Measurements from ENCODE around the gene ERCC1.
"Not testable (repeated sequence)": the region's sequence is repeated elsewhere in the genome, so short reads cannot be mapped to it uniquely, and the experiment has no call there.

The ERCC1 gene

DNA sequence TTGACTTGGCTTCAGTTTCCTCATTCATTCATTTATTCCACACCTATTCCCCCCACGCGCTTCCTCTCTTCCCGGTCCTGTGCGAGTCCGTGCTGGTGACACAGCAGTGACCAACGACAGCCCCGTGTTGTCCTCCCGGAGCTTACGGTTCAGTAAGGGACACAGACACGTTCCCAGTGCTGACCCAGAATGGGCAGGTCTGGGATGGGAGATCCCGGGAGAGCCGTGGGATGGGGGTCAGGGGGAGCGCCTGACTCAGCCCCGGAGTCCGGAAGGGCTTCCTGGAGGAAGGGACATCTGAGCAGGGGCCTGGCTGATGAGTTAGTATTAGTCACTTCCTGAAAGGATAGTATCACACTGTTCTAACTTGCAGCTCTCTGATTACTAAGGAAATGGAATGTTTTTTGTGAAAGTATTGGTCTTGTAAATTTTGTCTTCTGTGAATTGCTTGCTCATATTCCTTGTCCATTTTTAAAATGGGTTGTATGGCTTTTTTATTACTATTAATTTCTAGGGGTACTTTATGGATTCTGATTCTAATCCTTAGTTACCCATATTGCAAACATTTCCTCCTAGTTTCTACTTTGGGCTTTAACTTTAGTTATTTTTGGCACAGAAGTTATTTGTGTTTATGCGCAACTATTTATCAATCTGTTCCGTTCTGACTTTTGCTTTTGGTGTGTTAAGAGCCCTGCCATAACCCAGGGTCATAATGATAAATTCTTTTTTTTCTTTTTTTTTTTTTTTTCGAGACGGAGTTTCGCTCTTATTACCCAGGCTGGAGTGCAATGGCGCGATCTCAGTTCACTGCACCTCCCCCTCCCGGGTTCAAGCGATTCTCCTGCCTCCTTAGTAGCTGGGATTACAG is 708 bp upstream of the ERCC1 start:
- DNase-seq = no peak

- no peak for DNase-seq
Observed at GRCh38 chr19:45423033-45423588, 606 bp downstream of the ERCC1 start.

- no peak for DNase-seq
Observed at GRCh38 chr19:45421947-45422498, 1.7 kb downstream of the ERCC1 start.

DNA sequence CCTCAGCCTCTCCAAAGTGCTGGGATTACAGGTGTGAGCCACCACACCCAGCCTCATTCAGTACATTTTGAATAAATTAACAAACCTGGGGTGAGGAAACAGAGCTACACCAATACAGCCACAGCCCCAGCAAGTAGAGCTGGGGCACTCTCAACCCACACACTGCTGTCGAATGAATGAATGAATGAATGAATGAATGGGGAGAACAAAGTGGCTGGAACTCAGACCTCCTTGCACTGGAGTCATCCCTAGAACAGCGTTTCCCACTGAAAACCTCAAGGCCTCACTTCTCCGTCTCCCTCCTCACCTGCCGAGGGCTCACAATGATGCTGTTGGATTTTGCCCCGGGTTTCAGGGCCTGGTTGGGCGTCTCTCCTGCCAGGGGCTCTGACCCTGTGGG is 2.8 kb downstream of the ERCC1 start:
- DNase-seq = no peak

GRCh38 chr19:45420356-45420755 is 3.4 kb downstream of the ERCC1 start:
- DNase-seq = no peak

GRCh38 chr19:45419895-45420294 is 3.8 kb downstream of the ERCC1 start:
- no peak for DNase-seq

GRCh38 chr19:45419396-45419795 is 4.3 kb downstream of the ERCC1 start:
- DNase-seq = no peak

DNA sequence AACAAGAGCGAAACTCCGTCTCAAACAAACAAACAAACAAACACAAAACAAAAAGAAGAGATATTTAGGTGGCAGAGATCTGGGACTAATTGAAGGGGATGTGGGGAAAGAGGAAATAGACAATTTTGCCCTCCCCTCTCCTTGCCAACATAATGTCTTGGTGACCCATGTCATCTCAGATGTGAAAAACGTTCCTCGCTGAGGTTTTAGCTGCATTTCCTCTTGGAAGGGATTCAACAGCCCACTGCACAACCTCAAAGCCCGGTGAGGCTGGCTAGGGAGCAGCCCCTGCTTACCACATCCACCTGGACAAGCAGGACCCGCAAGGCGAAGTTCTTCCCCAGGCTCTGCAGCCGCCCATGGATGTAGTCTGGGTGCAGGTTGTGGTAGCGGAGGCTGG is 4.9 kb downstream of the ERCC1 start:
- no peak for DNase-seq

GRCh38 chr19:45417151-45417550 is 6.6 kb downstream of the ERCC1 start:
- DNase-seq = no peak

DNA sequence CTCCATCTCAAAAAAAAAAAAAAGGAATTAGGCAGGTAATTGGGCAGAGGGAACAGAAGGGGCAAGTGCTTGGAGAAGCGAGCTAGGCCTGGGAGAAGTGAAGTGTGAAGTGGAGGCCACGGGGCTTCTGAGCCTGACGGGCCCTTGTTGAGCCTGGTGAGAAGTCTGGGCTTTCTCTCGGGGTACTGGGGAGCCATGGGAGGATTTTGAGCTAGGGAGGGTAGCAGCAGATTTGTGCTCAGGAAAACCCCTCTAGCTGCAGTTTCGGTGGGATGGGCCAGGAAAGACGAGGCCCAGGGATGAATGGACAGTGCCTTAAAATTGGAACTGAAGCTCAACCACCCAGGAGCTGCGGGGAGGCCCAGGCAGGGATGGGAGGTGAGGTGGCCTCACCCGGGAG is 9.2 kb downstream of the ERCC1 start:
- DNase-seq = no peak

GRCh38 chr19:45413497-45413896 is 10.2 kb downstream of the ERCC1 start:
- DNase-seq = no peak

GRCh38 chr19:45410330-45410729 is 13.4 kb downstream of the ERCC1 start:
- not testable (repeated sequence) for DNase-seq

DNA sequence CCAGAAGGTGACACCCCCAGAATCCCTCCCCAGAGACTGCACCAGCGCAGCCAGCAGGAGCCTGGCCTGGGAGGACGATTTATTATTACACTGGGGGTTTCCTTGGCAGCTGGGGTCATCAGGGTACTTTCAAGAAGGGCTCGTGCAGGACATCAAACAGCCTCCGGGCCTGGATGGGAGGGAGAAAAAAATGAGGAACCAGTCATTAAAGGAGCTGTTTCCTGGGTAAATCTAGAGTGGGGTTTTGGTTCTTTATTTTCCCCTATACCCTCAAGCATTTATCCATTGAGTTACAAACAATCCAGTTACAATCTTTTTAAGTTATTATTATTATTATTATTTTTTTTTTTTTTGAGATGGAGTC is 14.2 kb downstream of the ERCC1 start:
- DNase-seq = no peak

DNA sequence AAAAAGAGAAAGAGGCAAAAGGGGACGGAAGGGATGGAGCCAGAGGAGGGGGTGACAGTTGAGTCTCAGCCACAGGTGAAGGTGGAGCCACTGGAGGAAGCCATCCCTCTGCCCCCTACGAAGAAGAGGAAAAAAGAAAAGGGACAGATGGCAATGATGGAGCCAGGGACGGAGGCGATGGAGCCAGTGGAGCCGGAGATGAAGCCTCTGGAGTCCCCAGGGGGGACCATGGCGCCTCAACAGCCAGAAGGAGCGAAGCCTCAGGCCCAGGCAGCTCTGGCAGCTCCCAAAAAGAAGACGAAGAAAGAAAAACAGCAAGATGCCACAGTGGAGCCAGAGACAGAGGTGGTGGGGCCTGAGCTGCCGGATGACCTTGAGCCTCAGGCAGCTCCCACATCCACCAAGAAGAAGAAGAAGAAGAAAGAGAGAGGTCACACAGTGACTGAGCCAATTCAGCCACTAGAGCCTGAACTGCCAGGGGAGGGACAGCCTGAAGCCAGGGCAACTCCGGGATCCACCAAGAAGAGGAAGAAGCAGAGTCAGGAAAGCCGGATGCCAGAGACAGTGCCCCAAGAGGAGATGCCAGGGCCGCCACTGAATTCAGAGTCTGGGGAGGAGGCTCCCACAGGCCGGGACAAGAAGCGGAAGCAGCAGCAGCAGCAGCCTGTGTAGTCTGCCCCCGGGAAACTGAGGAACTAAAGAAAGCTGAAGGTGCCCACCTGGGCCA is 14.7 kb downstream of the ERCC1 start:
- DNase-seq = no peak

GRCh38 chr19:45408121-45408520 is 15.6 kb downstream of the ERCC1 start:
- no peak for DNase-seq

DNA sequence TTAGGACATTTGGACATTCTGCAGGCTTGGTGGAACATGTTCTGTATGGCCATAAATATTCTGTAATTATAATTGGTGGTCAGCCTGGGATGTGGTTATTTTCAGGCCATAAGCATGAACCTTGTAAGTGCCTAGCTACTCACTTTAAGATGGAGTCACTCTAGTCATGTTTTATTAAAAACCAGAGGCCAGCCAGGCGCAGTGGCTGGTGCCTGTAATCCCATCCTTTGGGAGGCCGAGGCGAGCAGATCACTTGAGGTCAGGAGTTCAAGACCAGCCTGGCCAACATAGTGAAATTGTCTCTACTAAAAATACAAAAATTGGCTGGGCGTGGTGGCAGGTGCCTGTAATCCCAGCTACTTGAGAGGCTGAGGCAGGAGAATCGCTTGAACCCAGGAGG is 16.1 kb downstream of the ERCC1 start:
- DNase-seq = not testable (repeated sequence)

DNA sequence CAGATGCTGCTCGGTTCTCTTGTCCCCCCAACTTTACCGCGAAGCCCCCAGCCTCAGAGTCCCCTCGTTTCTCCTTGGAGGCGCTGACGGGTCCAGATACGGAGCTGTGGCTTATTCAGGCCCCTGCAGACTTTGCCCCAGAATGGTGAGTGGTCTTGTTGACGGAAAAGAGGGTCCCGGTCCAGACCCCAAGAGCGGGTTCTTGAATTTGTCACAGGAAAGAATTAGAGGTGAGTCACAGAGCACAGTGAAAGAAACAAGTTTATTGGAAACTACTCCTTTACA is 16.7 kb downstream of the ERCC1 start:
- no peak for DNase-seq

GRCh38 chr19:45406226-45407090 is 17.3 kb downstream of the ERCC1 start, which contains the start of gene POLR1G:
Gene POLR1G, plus strand, starts transcription at chr19:45406644. Its CDS starts 53 bp downstream, at chr19:45406697.
- peak; percentile 48 for DNase-seq

DNA sequence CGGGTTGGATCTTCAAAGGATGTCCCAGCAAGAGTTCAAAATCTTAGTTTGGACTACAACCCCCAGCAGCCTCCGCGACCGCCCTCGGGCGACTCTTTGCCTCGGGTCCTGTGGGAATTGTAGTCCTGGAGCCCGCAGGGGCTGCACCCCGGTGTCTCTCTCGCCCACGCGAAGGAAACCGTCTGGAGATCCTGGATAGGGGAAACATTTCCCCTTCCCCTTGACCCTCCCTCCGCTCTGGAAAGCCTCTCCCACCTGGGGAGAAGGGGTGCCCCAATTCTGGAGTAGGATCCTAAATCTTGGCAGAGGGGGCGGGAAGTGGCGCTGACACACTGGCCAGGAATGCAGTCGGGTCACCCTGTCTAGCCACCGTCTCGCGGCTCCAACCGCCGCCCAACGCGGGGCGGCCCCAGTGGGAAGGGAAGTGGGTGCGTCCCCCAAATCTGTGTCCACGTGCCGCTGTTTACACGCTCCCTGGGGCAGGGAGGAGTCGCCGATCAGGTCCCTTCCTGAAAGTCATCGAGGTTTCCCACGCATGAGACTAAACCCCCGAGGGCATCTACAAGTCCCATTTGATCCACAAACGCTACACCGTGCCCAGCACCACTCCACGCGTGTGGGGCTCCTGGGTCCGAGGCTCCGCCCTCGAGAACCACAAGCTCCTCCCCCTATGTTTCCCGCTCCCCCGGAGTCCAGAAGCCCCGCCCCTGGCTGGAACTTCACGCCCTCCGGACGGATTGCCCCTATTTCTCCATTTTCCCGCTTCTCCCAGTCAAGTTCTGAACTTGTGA is 18.1 kb downstream of the ERCC1 start:
- peak; percentile 13 for DNase-seq

- DNase-seq = peak; percentile 50
Observed at GRCh38 chr19:45404557-45405434, 18.9 kb downstream of the ERCC1 start, which contains the start of gene PPP1R13L. Gene PPP1R13L, minus strand, starts transcription at chr19:45405069. Its CDS starts 6,751 bp downstream, at chr19:45398318.

All from NCI-H1417 treated with DMSO at 0.1 percent for 48 hours (cell line).